ENCODE data around the gene RAD51B. TPM values are rescaled to one million over a fixed set of nuclear protein-coding genes. Genes with fewer than 3 reads are reported as not detected.

Gene RAD51B
- total and polyA plus RNA-seq, 8 donors, result 1.8 to 30.7 (median 15.3) TPM

DNA sequence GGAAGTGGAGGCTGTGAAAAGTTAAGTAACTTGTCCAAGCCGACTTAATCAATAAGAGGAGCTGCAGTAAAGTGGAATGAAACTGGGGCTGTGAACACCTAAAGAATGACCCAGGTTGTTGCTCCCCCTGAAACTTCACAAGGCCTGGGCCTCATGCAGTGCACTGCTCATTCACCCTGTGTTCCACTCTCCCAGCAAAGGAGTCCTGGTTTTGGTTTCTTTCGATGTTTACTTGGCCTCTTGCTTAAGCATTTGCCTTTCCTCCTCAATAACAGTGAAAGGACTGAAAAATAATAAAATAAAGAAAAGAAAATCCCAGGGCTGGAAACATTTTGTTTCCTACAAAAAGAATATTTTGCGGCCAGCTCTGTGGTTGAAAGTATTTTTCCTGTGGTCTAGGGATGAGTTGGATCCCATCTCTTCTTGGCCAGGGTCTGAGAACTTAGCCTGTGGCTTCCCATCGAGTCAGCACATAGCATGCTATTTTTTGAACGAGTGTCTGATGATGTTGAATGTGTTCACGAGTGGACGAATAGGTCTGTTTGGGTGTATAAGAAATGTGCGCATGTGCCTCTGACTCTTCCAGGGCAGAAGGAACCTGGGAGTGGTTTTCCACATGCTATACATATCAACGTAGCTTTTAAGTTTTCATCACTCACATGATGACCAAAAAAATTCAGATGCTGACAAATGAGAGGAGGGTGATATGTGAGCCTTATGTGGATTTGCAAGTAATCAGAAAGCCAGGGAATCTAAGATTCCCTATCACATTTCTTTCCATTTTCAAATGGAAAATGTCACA is 623.5 kb downstream of the RAD51B start:
- no peaks in the 10 kb centered on the region for H3K36me3 ChIP-seq
- DNase-seq, result no peak
- no peak overlapping the region for H3K4me3 ChIP-seq
- no peak for TF ChIP-seq EP300 (IDR thresholded peaks at IDR 0.05)
- TF ChIP-seq, protein P1, sequence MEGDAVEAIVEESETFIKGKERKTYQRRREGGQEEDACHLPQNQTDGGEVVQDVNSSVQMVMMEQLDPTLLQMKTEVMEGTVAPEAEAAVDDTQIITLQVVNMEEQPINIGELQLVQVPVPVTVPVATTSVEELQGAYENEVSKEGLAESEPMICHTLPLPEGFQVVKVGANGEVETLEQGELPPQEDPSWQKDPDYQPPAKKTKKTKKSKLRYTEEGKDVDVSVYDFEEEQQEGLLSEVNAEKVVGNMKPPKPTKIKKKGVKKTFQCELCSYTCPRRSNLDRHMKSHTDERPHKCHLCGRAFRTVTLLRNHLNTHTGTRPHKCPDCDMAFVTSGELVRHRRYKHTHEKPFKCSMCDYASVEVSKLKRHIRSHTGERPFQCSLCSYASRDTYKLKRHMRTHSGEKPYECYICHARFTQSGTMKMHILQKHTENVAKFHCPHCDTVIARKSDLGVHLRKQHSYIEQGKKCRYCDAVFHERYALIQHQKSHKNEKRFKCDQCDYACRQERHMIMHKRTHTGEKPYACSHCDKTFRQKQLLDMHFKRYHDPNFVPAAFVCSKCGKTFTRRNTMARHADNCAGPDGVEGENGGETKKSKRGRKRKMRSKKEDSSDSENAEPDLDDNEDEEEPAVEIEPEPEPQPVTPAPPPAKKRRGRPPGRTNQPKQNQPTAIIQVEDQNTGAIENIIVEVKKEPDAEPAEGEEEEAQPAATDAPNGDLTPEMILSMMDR (IDR thresholded peaks at IDR 0.05), result no peak
- no peak for TF ChIP-seq POLR2A (IDR thresholded peaks at IDR 0.05)
- TF ChIP-seq POLR2AphosphoS5 (IDR thresholded peaks at IDR 0.05), result no peak
- intact Hi-C loops (cut with DNase I; ENCODE audit: low total_unique reads), result no loop called here
- H3K9me3 ChIP-seq, result no peaks in the 10 kb centered on the region
- H3K27ac ChIP-seq, result peak overlapping the region in 2 of 5 donors; percentile 4 to 41
- WGBS, 5 donors, result 71 to 84% (median 83%) methylated on average over 9 of the region's 9 CpGs
- peaks cover 7 to 36% (median 15%) of the 10 kb centered on the region in 4 donors for H3K4me1 ChIP-seq
- no peaks in the 10 kb centered on the region for H3K27me3 ChIP-seq

DNA sequence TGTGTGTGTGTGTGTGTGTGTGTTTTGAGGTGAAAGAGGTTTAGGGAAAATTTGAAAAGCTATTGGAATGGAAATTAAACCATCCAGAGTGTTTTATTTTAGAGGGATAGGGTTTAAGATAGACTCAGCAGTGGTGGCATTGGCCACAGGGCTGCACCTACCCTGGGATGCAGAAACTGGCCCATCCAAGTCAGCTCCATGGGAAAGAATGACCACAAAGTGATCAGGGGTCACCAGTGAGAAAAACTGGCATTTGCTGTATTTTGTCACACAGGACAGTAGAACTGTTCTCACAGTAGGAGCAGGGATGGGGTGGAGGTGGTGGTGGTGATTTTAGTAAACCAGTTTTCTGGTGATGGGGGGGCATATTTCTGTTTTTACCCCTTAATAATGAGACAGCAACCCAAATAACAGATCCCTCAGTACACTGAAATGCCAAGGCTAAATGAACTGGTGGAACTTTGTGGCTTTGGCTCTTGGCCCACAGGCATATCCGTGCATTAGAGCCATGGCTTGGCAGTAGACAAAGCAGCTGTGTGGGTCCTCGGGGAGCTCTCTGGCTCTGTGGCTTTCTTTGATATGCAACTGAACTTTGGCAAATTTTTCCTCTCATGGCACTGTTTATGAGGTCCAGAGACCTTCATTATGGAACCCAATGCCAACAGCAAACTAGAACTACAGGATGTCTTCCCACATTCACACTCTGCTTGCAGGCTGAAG is 625.0 kb downstream of the RAD51B start:
- WGBS, 5 donors, result 8 to 15% (median 13%) methylated on average over 2 of the region's 2 CpGs
- Histone ChIP-seq H3K27ac (peak overlapping the region in 1 of 5 donors; percentile 15), H3K4me1 (peaks cover 8 to 52% (median 26%) of the 10 kb centered on the region in 4 donors)

DNA sequence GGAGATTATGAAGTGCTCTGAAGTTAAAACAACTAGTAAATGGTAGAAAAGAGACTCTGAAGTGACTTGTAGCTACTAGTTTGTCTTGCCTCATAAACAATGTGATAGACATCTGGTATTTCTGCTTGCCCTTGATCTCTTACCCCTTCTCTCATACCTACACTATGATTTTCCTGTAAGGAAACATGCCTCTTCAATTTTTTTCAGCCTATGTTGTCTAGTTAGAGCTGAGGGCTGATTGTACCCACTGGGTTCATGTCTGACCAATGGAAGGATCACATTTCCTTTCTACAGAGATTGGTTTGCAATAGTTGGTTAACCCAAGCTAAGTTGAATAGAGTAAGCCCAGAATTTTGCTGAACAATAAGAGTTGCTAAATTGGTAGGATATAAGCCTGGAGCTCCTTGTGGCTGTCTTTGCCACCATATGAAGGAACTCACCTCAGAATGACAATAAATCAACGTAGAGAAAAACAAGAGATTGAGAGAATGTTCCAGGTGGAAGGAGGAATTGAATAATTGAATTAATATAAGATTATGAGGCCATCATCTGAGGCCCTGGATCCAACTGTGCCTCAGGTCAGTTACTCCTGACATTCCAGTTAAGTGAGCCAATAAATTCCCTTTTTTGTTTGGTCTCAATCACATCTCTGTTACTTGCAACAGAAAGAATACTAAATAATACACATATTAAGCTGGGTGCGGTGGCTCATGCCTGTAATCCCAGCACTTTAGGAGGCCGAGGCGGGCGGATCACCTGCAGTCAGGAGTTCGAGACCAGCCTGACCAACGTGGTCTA is 626.9 kb downstream of the RAD51B start:
- Histone ChIP-seq H3K4me3 (no peak overlapping the region), H3K27ac (peak overlapping the region in 3 of 5 donors; percentile 60 to 76 (median 64)), H3K4me1 (peaks cover 8 to 65% (median 30%) of the 10 kb centered on the region in 4 donors), H3K9me3 (no peaks in the 10 kb centered on the region), H3K27me3 (no peaks in the 10 kb centered on the region), H3K36me3 (no peaks in the 10 kb centered on the region)
- WGBS, 5 donors, result 95 to 98% (median 95%) methylated on average over 7 of the region's 7 CpGs
- TF ChIP-seq, protein P1 (IDR thresholded peaks at IDR 0.05), result no peak
- no peak for TF ChIP-seq POLR2A (IDR thresholded peaks at IDR 0.05)
- no peak for TF ChIP-seq EP300 (IDR thresholded peaks at IDR 0.05)
- TF ChIP-seq POLR2AphosphoS5 (IDR thresholded peaks at IDR 0.05), result no peak
- intact Hi-C loops (cut with DNase I; ENCODE audit: low total_unique reads), result no loop called here
- no peak for DNase-seq

More for the DNA sequence above, 625.0 kb downstream of the RAD51B start:
- intact Hi-C loops (cut with DNase I; ENCODE audit: low total_unique reads), result no loop called here
- DNase-seq, result peak; percentile 46 to 69
- Histone ChIP-seq H3K9me3 (no peaks in the 10 kb centered on the region), H3K36me3 (no peaks in the 10 kb centered on the region), H3K27me3 (no peaks in the 10 kb centered on the region), H3K4me3 (no peak overlapping the region)
- TF ChIP-seq, protein P1 (IDR thresholded peaks at IDR 0.05), result no peak
- TF ChIP-seq POLR2A (IDR thresholded peaks at IDR 0.05) (no peak), POLR2AphosphoS5 (IDR thresholded peaks at IDR 0.05) (no peak), EP300 (IDR thresholded peaks at IDR 0.05) (no peak)
